Measurements from ENCODE around the gene SLC6A3.

Gene SLC6A3

GRCh38 chr5:1474866-1475543 lies 29.8 kb upstream of the SLC6A3 start:
- no peak for DNase-seq (ENCODE audit: low read depth in 2 of 2)
- TF ChIP-seq, protein P1, sequence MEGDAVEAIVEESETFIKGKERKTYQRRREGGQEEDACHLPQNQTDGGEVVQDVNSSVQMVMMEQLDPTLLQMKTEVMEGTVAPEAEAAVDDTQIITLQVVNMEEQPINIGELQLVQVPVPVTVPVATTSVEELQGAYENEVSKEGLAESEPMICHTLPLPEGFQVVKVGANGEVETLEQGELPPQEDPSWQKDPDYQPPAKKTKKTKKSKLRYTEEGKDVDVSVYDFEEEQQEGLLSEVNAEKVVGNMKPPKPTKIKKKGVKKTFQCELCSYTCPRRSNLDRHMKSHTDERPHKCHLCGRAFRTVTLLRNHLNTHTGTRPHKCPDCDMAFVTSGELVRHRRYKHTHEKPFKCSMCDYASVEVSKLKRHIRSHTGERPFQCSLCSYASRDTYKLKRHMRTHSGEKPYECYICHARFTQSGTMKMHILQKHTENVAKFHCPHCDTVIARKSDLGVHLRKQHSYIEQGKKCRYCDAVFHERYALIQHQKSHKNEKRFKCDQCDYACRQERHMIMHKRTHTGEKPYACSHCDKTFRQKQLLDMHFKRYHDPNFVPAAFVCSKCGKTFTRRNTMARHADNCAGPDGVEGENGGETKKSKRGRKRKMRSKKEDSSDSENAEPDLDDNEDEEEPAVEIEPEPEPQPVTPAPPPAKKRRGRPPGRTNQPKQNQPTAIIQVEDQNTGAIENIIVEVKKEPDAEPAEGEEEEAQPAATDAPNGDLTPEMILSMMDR (IDR thresholded peaks at IDR 0.05; ENCODE audit: low read depth, low read length) = no peak
- no peak overlapping the region for H3K4me3 ChIP-seq (replicated peaks in 1 of 2; ENCODE audit: low read depth in 2 of 2, low read length in 2 of 2)

GRCh38 chr5:1474183-1474839 lies 29.1 kb upstream of the SLC6A3 start:
- no peak overlapping the region for H3K4me3 ChIP-seq (replicated peaks in 1 of 2; ENCODE audit: low read depth in 2 of 2, low read length in 2 of 2)
- DNase-seq (ENCODE audit: low read depth in 2 of 2) = no peak
- TF ChIP-seq, protein P1 (IDR thresholded peaks at IDR 0.05; ENCODE audit: low read depth, low read length) = no peak

DNA sequence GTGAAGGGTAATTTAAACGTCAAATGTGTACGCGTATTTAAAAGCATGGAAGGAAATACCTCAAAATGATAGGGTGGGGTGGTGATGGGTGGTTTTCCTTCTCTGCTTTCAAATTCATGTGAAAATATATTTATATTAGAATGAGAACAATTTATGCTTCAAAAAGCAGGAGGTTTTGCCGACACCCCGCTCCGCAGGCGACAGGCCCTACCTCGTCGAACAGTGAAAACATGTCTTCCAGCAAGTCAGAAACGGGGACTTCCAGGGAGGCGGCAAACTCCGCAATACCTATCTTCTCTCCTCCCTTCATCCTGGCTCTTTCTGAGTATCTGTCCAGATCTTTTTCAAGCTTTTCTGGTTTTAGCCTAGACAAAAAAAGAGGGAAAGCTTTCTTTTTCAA lies 28.5 kb upstream of the SLC6A3 start:
- no peak for DNase-seq (ENCODE audit: low read depth in 2 of 2)
- H3K4me3 ChIP-seq (replicated peaks in 1 of 2; ENCODE audit: low read depth in 2 of 2, low read length in 2 of 2) = no peak overlapping the region
- TF ChIP-seq, protein P1 (IDR thresholded peaks at IDR 0.05; ENCODE audit: low read depth, low read length) = no peak

DNA sequence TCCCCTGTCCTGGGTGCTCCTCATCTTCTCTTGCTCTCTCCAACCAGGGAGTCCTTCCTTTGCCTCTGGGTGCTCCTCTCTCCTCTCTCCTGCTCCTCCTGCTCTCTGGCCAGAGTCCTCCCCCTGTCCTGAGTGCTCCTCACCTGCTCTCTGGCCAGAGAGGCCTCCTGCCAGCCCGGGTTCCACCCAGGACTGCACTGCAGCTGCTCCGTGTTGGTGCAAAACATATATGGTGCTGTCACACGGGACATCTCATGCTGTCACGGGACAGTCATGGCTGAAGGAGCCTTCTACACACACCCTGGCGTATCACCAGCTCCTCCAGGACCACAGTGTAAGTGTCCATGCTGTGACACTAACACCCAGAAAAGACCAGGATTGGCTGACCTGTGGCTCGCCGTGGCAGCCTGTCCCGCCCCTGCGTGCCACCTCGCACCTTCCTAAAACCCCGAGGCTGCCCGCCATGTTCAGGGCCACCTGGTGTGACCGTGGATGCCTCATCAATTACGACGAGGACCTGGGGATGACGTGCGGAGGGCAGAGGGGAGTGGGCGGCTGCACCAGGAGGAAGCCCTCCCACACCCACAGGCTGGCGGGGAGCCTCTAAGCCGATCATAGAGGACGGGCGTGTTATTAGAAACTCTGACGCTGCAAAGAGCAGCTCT lies 27.9 kb upstream of the SLC6A3 start:
- no peak overlapping the region for H3K4me3 ChIP-seq (replicated peaks in 1 of 2; ENCODE audit: low read depth in 2 of 2, low read length in 2 of 2)
- DNase-seq (ENCODE audit: low read depth in 2 of 2) = no peak
- TF ChIP-seq, protein P1 (IDR thresholded peaks at IDR 0.05; ENCODE audit: low read depth, low read length) = no peak

DNA sequence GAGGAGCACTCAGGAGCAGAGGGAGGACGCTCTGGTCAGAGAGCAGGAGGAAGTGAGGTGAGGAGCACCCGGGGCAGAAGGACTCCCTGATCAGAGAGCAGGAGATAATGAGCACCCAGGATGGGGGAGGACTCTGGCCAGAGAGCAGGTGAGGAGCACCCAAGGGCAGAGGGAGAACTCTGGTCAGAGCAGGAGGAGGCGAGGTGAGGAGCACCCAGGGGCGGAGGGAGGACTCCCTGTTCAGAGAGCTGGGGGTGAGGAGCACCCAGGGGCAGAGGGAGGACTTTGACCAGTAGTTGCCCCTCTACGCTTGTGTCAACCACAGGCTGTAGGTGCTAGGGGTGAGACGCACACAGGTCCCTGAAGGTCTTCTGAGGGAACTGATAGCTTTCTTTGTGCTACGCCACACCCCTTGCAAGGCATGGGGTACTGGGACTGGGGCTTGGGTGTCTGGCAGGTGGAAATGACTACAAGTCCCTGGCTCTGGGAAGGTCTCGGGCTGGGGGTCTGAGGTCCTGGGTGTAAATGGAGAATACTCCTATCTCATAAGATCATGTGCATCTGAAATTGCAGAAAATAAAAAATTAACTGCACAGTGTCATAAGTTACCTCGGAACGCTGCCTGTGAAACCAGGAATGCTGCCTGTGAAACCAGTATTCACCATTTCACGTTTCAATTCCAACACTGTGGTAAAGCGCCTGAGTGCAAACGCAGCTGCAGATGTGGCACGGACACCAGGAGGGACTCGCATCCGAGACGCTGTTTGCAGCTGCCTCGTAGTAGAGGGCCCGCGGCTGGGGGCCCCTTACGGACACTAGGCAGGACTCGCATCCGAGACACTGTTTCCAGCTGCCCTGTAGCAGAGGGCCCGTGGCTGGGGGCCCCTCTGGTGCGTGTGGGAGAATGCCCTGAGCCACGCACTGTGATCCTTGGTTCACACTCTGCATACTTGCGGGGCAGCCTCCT lies 27.0 kb upstream of the SLC6A3 start:
- H3K4me3 ChIP-seq (replicated peaks in 1 of 2; ENCODE audit: low read depth in 2 of 2, low read length in 2 of 2) = no peak overlapping the region
- TF ChIP-seq, protein P1 (IDR thresholded peaks at IDR 0.05; ENCODE audit: low read depth, low read length) = no peak
- no peak for DNase-seq (ENCODE audit: low read depth in 2 of 2)

DNA sequence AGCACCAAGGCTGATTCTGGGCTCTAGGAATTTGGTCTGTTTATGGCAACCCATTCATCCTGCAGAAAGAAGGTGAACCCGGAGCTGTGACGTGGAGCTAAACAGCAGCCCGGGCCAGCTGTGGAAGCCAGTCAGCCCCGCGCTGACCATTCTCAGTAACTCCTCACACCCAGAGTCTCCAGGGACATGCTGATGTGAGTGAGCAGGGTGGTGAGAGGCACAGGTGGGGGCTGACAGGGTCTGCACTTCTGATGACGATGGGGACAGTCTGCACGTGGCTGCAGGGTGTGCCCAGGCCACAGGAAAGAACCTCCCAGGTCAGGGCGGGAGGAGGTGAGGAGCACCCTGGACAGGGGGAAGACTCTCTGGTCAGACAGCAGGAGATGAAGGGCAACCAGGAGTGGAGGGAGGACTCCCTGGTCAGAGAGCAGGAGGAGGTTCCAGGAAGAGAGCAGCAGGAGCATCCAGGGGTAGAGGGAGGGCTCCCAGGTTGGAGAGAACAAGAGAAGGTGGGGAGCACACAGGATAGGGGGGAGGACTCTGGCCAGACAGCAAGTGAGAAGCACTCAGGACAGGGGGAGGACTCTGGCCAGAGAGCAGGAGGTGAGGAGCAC lies 26.1 kb upstream of the SLC6A3 start:
- H3K4me3 ChIP-seq (replicated peaks in 1 of 2; ENCODE audit: low read depth in 2 of 2, low read length in 2 of 2) = no peak overlapping the region
- TF ChIP-seq, protein P1 (IDR thresholded peaks at IDR 0.05; ENCODE audit: low read depth, low read length) = no peak
- no peak for DNase-seq (ENCODE audit: low read depth in 2 of 2)

Data from cardiac fibroblast (primary cell).